ENCODE data around the gene PAQR7.

- TF ChIP-seq ZNF70 (CRISPR knock-in tag; IDR thresholded peaks at IDR 0.05) (no peak), ZNF565 (CRISPR knock-in tag; conservative IDR thresholded peaks at IDR 0.05; ENCODE audit: low read depth) (no peak)
Measured at GRCh38 chr1:25876693-25877077, 1.2 kb upstream of the PAQR7 start.

Measured in SK-N-SH treated with all-trans-retinoic acid at 6 μM for 48 hours (cell line).